GM12878 (cell line): Measurements from ENCODE around the gene KCNIP3. TPM values are rescaled to one million over a fixed set of nuclear protein-coding genes. Genes with fewer than 3 reads are reported as not detected.

Experiments used
- ATAC-seq: fragments of 200-7000 bp; cut with Tn5 transposase; 3 replicates; pipeline ENCODE4 v1.9.1; 2020; ENCODE audit warnings: mild to moderate bottlenecking, moderate library complexity
- BruUV-seq: library from RNA; stranded (reverse); fragments of 400-500 nt; replicated peaks from 2 replicates; lab custom pipeline; 2021; lab: Mats Ljungman, UMichigan
- CTCF ChIA-PET: fragments of 300-600 bp; sonication (Branson Sonifier 250); formaldehyde crosslinking; extraction: SDS; loops from one replicate; lab custom pipeline; 2021; ENCODE audit warnings: inconsistent platforms; lab: Yijun Ruan, JAX
- POLR2A ChIA-PET: fragments of 350-600 bp; formaldehyde crosslinking; extraction: SDS; loops from one replicate; lab custom pipeline; 2021; ENCODE audit warnings: inconsistent platforms; lab: Charles Lee
- RAD21 ChIA-PET: fragments of 300-600 bp; sonication (Branson Sonifier 250); formaldehyde crosslinking; loops from one replicate; lab custom pipeline; 2023; ENCODE audit warnings: antibody characterized with exemption; ENCODE audit not compliant: unreplicated experiment; lab: Charles Lee
- SMC1A ChIA-PET: fragments of 300-600 bp; sonication (Branson Sonifier 250); formaldehyde crosslinking; loops from one replicate; lab custom pipeline; 2023; ENCODE audit not compliant: unreplicated experiment, uncharacterized antibody; lab: Charles Lee
- DNase-seq: peaks from one replicate; pipeline ENCODE4 v3.0.0-alpha.2; 2011; ENCODE audit warnings: low read depth, low spot score
- FAIRE-seq: peaks from 3 replicates; lab custom pipeline; 2011; peaks lifted over from hg19 to GRCh38; lab: Jason Lieb, UNC
- H2AFZ ChIP-seq: 2 replicates; pipeline ENCODE4 v1.6.0; 2011; ENCODE audit warnings: low read depth, low read length, control low read depth; ENCODE audit not compliant: control insufficient read depth
- H3K27ac ChIP-seq: 2 replicates; pipeline ENCODE4 v1.5.1; 2011; ENCODE audit warnings: control low read depth; ENCODE audit not compliant: control insufficient read depth, insufficient read depth
- H3K27me3 ChIP-seq, 2 experiments: replicated peaks in 1 of 2; 2 replicates each; pipeline versions ENCODE4 v1.6.0 to v1.6.1; 2011; ENCODE audit warnings: low read length in 1 of 2; ENCODE audit not compliant: control insufficient read depth in 2 of 2, insufficient read depth in 2 of 2
- H3K36me3 ChIP-seq, 2 experiments: 2 replicates each; pipeline ENCODE4 v1.5.1; 2011; ENCODE audit warnings: low read length in 1 of 2; ENCODE audit not compliant: control insufficient read depth in 2 of 2, insufficient read depth in 2 of 2
- H3K4me1 ChIP-seq: 2 replicates; pipeline ENCODE4 v1.6.1; 2011; ENCODE audit warnings: mild to moderate bottlenecking, low read length, moderate library complexity, mixed read lengths; ENCODE audit not compliant: control insufficient read depth, insufficient read depth
- H3K4me2 ChIP-seq: 2 replicates; pipeline ENCODE4 v1.6.0; 2011; ENCODE audit warnings: control low read depth; ENCODE audit not compliant: control insufficient read depth, insufficient read depth
- H3K4me3 ChIP-seq: fragments of 200-600 bp; sonication (generic); 2 replicates; pipeline ENCODE4 v1.5.1; 2016
- H3K79me2 ChIP-seq: 2 replicates; pipeline ENCODE4 v1.6.0; 2011; ENCODE audit warnings: low read length; ENCODE audit not compliant: control insufficient read depth, insufficient read depth
- H3K9ac ChIP-seq: 2 replicates; pipeline ENCODE4 v1.8.0; 2011; ENCODE audit warnings: low read length, control low read depth, mixed read lengths; ENCODE audit not compliant: control insufficient read depth, insufficient read depth
- H3K9me3 ChIP-seq: replicated peaks from 3 replicates; pipeline ENCODE4 v1.5.1; 2011; ENCODE audit warnings: mild to moderate bottlenecking, low read length; ENCODE audit not compliant: control insufficient read depth, insufficient read depth
- H4K20me1 ChIP-seq: 2 replicates; pipeline ENCODE4 v1.6.0; 2011; ENCODE audit not compliant: control insufficient read depth, insufficient read depth
- PML ChIP-seq: IDR thresholded peaks from 2 replicates; pipeline ENCODE4 v1.6.1; 2012; ENCODE audit warnings: low read length, inconsistent platforms
- RB1 ChIP-seq: fragments of 450-650 bp; formaldehyde crosslinking; IDR thresholded peaks from 2 replicates; pipeline ENCODE4 v1.6.1; 2017; ENCODE audit warnings: mild to moderate bottlenecking, borderline replicate concordance
- STAT1 ChIP-seq: fragments of 450-650 bp; conservative IDR thresholded peaks from 2 replicates; pipeline ENCODE4 v1.6.1; 2014; ENCODE audit warnings: antibody characterized with exemption, mild to moderate bottlenecking
- WGBS: methylation state at CpG from one replicate; pipeline ENCODE4 v1.1.6; 2016; ENCODE audit warnings: low lambda C conversion rate; ENCODE audit not compliant: insufficient replicate concordance, insufficient coverage; ENCODE audit errors: missing lambda C conversion rate; 5-methylcytosine and 5-hydroxymethylcytosine counted together
- in situ Hi-C: fragments of 300-500 bp; cut with MboI; formaldehyde crosslinking; loops from 9 replicates; pipeline ENCODE4 v1.14.3; 2018; ENCODE audit warnings: mixed read lengths
- intact Hi-C: fragments of 100-400 bp; cut with micrococcal nuclease; formaldehyde crosslinking; loops from one replicate; pipeline ENCODE4 v1.14.2; 2022; ENCODE audit not compliant: unreplicated experiment
- polyA plus RNA-seq, 11 experiments: library from polyadenylated mRNA; depleted of rRNA in 4 of 11; unstranded in 6 of 11; stranded (reverse) in 5 of 11; fragments of >200 nt; fragmentation: Nextera tagmentation in 4 of 11; fragmentation: Illumina TruSeq in 1 of 11; extraction: Ambion mirVana in 4 of 11; extraction: Trizol in 1 of 11; gene quantifications; 1 replicate in 1 of 11; 2 replicates in 10 of 11; pipeline versions ENCODE4 v1.2.1 to v1.2.3, GENCODE V29; 2011 to 2016; ENCODE audit warnings: inconsistent platforms in 2 of 11, missing spikeins in 2 of 11, low read depth in 1 of 11
- total RNA-seq, 4 experiments: library from RNA; depleted of rRNA in 3 of 4; stranded (reverse); fragments of >200 nt in 3 of 4; fragmentation: Illumina TruSeq in 1 of 4; extraction: Trizol in 1 of 4; gene quantifications; 2 replicates each; pipeline versions ENCODE4 v1.2.1 to v1.2.3, GENCODE V29; 2013 to 2021
- TF ChIP-seq, protein P1 (sequence below): fragments of 450-650 bp; formaldehyde crosslinking; IDR thresholded peaks from 2 replicates; pipeline ENCODE4 v1.5.0; 2022; ENCODE audit warnings: mild to moderate bottlenecking, missing genetic modification characterization

KCNIP3 gene
- total and polyA plus RNA-seq, 10 of the 15 experiments (the other 5 are each of a cell fraction or from before 2014, with no cell fraction given): not detected

DNA sequence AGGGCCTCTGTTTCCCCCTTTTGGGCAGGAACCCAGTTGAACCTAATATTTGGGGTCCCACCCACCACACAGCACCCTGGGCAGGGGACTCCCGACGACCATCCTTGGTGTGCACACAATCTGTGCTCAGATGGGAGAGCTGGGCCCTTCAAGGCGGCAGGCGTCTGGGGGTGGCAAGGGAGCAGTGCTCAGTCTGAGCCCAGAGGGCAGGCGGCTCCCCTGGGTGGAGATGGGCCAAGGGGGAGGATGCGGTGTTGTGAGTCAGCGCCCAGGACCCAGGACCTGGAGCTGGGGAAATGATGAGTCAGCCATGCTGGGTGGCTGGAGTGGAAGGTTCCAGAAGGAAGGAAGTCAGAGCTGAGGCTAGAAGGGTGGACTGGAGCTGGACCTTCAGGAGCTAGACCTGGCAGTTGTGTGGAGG lies 19.1 kb upstream of the KCNIP3 start:
- BruUV-seq: no TSS peak
- H3K9ac ChIP-seq: no peak overlapping the region
- H3K79me2 ChIP-seq: no peaks in the 10 kb centered on the region

More for the DNA sequence above, 19.1 kb upstream of the KCNIP3 start:
- SMC1A ChIA-PET: no interaction called here
- CTCF ChIA-PET: no interaction called here
- WGBS: 41% methylated on average over 7 of the region's 7 CpGs
- Histone ChIP-seq H3K9me3 (no peaks in the 10 kb centered on the region), H3K4me2 (no peak overlapping the region), H2AFZ (no peak overlapping the region), H4K20me1 (no peaks in the 10 kb centered on the region), H3K27ac (no peak overlapping the region), H3K4me3 (no peak overlapping the region), H3K4me1 (no peaks in the 10 kb centered on the region), H3K27me3 (no peaks in the 10 kb centered on the region), H3K36me3 (no peaks in the 10 kb centered on the region)
- intact Hi-C loops: no loop called here
- ATAC-seq: no peak
- RAD21 ChIA-PET: no interaction called here
- FAIRE-seq: no peak
- DNase-seq: no peak
- TF ChIP-seq, protein P1, sequence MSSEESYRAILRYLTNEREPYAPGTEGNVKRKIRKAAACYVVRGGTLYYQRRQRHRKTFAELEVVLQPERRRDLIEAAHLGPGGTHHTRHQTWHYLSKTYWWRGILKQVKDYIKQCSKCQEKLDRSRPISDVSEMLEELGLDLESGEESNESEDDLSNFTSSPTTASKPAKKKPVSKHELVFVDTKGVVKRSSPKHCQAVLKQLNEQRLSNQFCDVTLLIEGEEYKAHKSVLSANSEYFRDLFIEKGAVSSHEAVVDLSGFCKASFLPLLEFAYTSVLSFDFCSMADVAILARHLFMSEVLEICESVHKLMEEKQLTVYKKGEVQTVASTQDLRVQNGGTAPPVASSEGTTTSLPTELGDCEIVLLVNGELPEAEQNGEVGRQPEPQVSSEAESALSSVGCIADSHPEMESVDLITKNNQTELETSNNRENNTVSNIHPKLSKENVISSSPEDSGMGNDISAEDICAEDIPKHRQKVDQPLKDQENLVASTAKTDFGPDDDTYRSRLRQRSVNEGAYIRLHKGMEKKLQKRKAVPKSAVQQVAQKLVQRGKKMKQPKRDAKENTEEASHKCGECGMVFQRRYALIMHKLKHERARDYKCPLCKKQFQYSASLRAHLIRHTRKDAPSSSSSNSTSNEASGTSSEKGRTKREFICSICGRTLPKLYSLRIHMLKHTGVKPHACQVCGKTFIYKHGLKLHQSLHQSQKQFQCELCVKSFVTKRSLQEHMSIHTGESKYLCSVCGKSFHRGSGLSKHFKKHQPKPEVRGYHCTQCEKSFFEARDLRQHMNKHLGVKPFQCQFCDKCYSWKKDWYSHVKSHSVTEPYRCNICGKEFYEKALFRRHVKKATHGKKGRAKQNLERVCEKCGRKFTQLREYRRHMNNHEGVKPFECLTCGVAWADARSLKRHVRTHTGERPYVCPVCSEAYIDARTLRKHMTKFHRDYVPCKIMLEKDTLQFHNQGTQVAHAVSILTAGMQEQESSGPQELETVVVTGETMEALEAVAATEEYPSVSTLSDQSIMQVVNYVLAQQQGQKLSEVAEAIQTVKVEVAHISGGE (CRISPR knock-in tag): no peak
- TF ChIP-seq STAT1: no peak
- TF ChIP-seq RB1: no peak
- no peak for TF ChIP-seq PML
- in situ Hi-C loops: no loop called here
- POLR2A ChIA-PET: no interaction called here
